Measurements from ENCODE around the gene GMNN. TPM values are rescaled to one million over a fixed set of nuclear protein-coding genes. Genes with fewer than 3 reads are reported as not detected.

Gene GMNN
- total RNA-seq, 2 donors from 2014 or later, result 39.2 to 42.8 TPM

GRCh38 chr6:24760210-24760609, 14.5 kb upstream of the GMNN start:
- intact Hi-C loops (cut with DNase I), result loop anchor here (10.0 kb wide), 1 partner anchor 45 kb away; the partner anchor contains the start of gene C6orf62
- Histone ChIP-seq H3K27me3 (no peaks in the 10 kb centered on the region), H3K9me3 (no peaks in the 10 kb centered on the region), H3K27ac (no peak overlapping the region), H3K4me3 (no peak overlapping the region), H3K4me1 (peaks cover 22% of the 10 kb centered on the region), H3K36me3 (replicated peaks in 1 of 2; ENCODE audit: insufficient read depth in 1 of 2, low read depth in 2 of 2) (no peaks in the 10 kb centered on the region)
- DNase-seq (no peak), ATAC-seq (no peak)
- 83 to 84% methylated on average over 5 of the region's 5 CpGs for WGBS, 2 donors
- TF ChIP-seq POLR2A (IDR thresholded peaks at IDR 0.05), result no peak
- no peak for TF ChIP-seq CTCF (IDR thresholded peaks at IDR 0.05)

- no peak overlapping the region for H3K4me3 ChIP-seq
- WGBS, 2 donors, result 88 to 91% methylated on average over 5 to 13 of the region's 17 CpGs
- intact Hi-C loops (cut with DNase I), result loop anchor here (10.0 kb wide), 1 partner anchor 47 kb away; the partner anchor contains the start of gene C6orf62
- DNase-seq (no peak), ATAC-seq (no peak)
- no peak overlapping the region for H3K27ac ChIP-seq
- H3K36me3 ChIP-seq (replicated peaks in 1 of 2; ENCODE audit: insufficient read depth in 1 of 2, low read depth in 2 of 2), result no peaks in the 10 kb centered on the region
- TF ChIP-seq POLR2A (IDR thresholded peaks at IDR 0.05), result no peak
- TF ChIP-seq CTCF (IDR thresholded peaks at IDR 0.05), result no peak
- H3K27me3 ChIP-seq, result no peaks in the 10 kb centered on the region
- H3K4me1 ChIP-seq, result peaks cover 33% of the 10 kb centered on the region
- no peaks in the 10 kb centered on the region for H3K9me3 ChIP-seq
Observed at GRCh38 chr6:24761193-24761835, 13.4 kb upstream of the GMNN start.

GRCh38 chr6:24761851-24762250, 12.9 kb upstream of the GMNN start:
- no peak overlapping the region for H3K27ac ChIP-seq
- no peak overlapping the region for H3K4me3 ChIP-seq
- no peak for ATAC-seq
- H3K9me3 ChIP-seq, result no peaks in the 10 kb centered on the region
- no peaks in the 10 kb centered on the region for H3K36me3 ChIP-seq (replicated peaks in 1 of 2; ENCODE audit: insufficient read depth in 1 of 2, low read depth in 2 of 2)
- intact Hi-C loops (cut with DNase I), result loop anchor here (10.0 kb wide), 1 partner anchor 47 kb away; the partner anchor contains the start of gene C6orf62
- TF ChIP-seq CTCF (IDR thresholded peaks at IDR 0.05), result no peak
- no peak for TF ChIP-seq POLR2A (IDR thresholded peaks at IDR 0.05)
- DNase-seq, result no peak
- H3K27me3 ChIP-seq, result no peaks in the 10 kb centered on the region
- H3K4me1 ChIP-seq, result peaks cover 38% of the 10 kb centered on the region

- intact Hi-C loops (cut with DNase I), result loop anchor here (10.0 kb wide), 1 partner anchor 49 kb away; the partner anchor contains the start of gene C6orf62
- peak in 3 of 4 donors; percentile 46 to 53 (median 48) for DNase-seq
- no peak for TF ChIP-seq POLR2A (IDR thresholded peaks at IDR 0.05)
- TF ChIP-seq CTCF (IDR thresholded peaks at IDR 0.05), result no peak
Observed at GRCh38 chr6:24763578-24763977, 11.2 kb upstream of the GMNN start.

More at GRCh38 chr6:24763578-24763977, 11.2 kb upstream of the GMNN start:
- peak; percentile 48 for ATAC-seq
- Histone ChIP-seq H3K4me1 (peaks cover 43% of the 10 kb centered on the region), H3K4me3 (no peak overlapping the region), H3K27ac (peak overlapping the region in 2 of 4 donors; percentile 32 to 38), H3K36me3 (replicated peaks in 1 of 2; ENCODE audit: insufficient read depth in 1 of 2, low read depth in 2 of 2) (no peaks in the 10 kb centered on the region), H3K27me3 (no peaks in the 10 kb centered on the region), H3K9me3 (no peaks in the 10 kb centered on the region)
- 12 to 24% methylated on average over 3 of the region's 3 CpGs for WGBS, 2 donors

All from body of pancreas (tissue), 4 donors.